Renal pelvis (tissue), 4 donors: ENCODE results near the gene ZNF500. TPM values are rescaled to one million over a fixed set of nuclear protein-coding genes. Genes with fewer than 3 reads are reported as not detected.
"Not testable (repeated sequence)": the region's sequence is repeated elsewhere in the genome, so short reads cannot be mapped to it uniquely, and the experiment has no call there.

Experiments
- DNase-seq: peaks from one replicate; pipeline ENCODE4 v3.0.0-alpha.2; 2013
- polyA plus RNA-seq, 3 donors: library from polyadenylated mRNA; unstranded; fragments of 120-200 nt; gene quantifications; one replicate each; pipeline ENCODE4 v1.2.1, GENCODE V29; 2013; ENCODE audit not compliant: insufficient read length in 3 of 3

The ZNF500 gene
- polyA plus RNA-seq, 3 donors, result 17.2 to 24.1 (median 18.2) TPM

DNA sequence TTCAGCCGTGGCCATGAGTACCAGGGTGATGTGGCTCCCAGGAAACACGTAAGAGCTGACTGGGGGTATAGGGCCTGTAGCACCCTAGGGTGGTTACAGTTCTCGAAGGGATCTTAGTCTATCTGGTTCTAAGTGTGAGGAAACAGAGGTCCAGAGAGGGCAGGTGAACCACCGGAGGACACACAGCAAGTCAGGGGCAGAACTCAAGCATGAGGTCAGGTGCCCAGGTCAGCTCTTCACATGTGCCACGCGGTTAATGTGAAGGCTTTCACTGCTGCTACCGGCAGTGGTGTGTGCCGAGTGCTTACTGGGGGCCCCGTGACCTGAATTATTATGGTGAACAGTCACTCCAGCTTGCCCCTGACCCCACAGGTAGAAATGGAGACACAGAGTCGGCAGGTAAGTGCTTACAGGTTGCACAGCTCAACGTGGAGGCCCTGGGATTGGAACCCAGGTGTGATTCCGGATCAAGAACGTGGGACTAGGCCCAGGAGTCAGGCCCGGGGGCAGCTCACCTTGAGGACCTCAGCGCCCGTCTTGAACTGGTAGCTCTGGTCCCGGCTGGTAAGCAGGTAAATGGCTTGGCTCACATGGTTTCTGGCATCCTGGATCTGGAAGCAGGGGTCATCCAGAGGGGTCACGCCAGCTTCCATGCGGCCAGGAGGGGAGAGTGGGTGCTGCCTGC lies 32.4 kb upstream of the ZNF500 start:
- no peak for DNase-seq

DNA sequence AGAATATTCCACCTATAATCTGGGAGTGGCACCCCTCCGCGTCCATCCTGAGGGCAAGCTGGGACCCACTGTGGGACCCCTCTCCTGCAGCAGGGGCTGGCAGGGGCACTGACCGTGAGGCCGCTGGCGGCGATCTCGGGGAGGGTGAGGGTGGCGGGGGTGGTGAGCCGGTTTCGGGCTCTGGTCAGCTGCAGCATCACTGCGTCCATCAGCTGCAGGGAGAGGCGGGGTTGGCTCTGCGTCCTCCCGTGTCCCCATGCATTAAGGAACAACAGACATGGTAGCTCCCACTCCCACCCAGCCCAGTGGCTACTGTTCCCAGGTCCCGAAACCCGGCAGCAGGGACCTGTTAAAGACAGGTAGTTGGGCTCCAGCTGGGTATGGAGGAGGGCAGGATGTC lies 31.5 kb upstream of the ZNF500 start:
- no peak for DNase-seq

DNA sequence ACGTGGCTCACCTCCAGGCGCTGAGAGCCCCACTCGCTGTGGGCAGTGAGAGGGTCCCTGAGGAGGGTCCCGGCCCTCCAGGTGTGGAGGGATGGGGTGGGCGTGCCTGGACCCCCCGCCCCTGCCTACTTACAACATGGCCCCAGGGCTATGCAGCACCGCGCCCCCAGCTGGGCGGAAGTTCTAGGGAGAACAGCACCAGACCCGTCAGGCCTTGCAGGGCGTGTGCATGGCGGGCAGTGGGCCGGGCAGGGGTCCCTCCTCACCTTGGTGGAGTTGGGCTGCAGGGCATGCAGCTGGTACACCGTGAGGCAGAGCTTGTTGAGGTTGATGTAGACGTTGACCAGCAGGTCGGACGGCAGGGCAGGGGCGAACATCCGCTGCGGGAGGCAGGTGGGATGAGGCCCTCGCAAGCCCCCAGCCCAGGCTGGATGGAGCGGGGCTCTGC lies 30.9 kb upstream of the ZNF500 start:
- DNase-seq, result no peak

DNA sequence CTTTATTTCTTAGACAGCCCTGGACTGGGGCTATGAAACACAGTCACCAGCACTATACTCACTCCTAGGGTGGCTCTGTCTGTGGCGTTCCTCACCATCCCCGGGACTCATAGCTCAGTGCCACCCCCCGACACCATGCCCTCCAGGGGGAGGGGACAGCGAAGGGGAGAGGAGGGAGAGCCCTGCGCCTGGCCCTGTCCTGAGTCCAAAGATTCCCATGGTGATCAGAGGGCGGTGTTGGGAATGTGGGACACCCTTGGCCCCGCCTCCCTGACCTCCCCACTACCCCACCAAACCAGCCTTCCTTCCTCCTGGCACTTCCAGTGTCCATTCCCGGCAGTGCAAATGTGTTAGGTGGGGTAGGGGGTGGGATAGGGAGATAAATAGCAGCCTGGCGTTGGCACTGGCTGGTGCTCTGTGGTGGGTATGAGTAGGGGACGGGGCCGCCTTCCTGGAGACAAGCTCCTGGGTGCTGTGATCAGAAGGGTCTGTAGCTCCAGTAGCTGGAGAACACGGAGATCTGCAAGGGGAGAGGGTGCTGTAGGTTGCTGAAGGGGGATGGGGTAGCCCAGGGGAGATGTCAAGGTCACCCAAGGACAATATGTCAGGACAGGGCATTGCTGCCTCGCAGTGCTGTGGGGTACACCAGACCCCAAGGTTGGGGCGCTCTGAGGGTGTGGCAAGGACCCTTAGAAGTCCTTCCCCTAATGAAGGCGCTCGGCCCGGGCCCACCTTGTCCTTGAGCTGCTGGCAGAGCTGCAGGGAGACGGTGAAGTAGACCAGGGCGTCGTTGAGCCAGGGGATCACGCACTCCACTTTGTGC lies 30.2 kb upstream of the ZNF500 start:
- DNase-seq, result no peak

DNA sequence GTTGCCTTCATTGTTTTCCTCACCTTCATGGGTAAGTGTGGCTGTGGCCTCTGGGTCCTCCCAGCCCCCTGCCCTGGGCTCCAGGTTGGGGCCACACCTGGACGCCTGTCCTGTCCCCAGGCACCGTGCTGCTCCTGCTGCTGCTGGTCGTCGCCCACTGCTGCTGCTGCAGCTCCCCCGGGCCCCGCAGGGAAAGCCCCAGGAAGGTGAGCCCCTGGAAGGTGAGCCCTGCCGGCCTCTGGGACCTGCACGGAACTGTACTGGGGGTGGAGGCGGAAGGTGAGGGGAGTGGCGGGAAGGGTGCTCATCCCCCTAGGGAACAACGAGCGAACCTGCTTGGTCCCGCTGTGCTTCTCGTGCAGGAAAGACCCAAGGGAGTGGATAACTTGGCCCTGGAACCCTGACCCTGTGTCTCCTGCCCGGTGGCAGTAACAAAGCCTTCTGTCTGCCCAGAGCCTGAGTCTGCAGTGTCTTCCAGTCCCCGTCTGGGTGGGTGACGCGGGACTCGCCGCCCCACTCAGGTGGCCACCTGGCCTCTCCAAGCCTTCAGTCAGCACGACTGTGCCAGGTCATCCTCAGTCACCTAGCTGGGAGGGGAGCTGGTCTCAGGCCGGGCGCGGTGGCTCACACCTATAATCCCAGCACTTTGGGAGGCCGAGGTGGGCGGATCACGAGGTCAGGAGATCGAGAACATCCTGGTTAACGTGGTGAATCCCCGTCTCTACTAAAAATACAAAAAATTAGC lies 29.0 kb upstream of the ZNF500 start:
- no peak for DNase-seq

DNA sequence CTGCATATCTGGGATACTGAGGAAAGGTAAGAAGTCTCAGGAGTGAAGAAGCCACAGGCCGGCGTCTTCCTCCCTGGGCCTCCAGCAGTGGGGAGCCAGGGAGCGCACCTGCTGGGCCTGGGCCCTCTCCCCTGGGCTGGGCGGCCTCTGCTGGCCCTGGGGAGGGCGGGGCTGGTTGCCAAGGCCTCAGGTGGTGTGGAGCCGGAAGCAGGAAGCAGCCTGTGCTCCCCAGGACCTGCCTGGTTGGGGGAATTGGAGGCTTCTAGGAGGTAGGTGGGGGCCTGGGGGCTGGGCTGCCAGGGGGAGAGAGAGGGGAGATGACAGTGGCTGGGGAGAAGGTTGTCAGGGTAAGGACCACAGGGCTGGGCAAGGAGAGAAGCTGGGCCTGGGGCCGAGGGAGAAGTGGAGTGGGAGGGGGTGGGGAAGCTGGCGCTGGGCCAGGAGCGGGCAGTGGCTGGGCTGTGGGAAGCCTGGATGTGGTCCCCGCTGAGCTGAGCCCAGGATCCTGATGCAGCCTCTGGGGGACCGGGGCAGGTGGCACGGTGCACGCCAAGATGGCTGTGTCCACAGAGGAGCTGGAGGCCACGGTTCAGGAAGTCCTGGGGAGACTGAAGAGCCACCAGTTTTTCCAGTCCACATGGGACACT lies 28.3 kb upstream of the ZNF500 start, which contains the start of gene SMIM22:
Gene SMIM22 (plus strand): TSS at position 189 of the 647 bp plus-strand sequence. CDS start 366 bp downstream, at position 555.
- DNase-seq, result no peak

DNA sequence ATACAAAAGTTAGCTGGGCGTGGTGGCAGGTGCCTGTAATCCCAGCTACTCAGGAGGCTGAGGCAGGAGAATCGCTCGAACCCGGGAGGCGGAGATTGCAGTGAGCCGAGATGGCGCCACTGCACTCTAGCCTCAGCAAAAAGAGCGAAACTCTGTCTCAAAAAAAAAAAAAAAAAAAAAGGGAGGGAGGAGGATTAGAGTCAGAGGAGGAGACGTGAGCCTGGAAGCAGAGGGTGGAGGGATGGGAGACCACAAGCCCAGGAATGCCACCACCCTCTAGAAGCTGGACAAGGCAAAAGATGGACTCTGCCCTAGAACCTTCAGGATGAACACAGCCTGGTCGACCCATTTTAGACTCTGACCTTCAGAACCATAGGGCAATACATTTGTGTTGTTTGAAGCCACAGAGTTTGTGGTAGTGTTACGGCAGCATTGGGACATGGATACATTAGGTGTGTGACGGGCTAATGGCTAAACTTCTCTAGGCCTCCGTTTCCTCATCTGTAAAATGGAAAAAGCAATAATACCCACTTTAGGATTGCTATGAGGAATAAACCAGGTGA lies 26.1 kb upstream of the ZNF500 start:
- no peak for DNase-seq

DNA sequence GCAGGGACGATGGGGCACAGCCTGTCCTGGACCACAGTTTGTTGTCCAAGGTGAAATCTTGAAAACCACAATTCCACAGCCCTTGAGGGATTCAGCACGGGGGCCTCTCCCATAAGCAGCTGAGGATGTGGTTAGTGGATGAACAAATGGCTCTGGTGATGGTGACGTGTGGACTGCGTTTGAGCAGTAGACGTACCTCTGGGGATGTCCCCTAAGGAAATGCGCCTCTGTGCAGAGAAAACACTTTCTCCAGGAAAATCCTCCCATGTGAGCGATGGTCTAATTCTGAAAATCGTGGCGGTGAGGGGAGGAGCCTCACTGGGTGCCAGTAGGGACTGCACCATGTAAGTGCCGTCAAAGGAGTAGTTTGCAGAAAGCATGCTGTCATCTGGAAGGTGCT lies 23.9 kb upstream of the ZNF500 start:
- DNase-seq, result no peak

DNA sequence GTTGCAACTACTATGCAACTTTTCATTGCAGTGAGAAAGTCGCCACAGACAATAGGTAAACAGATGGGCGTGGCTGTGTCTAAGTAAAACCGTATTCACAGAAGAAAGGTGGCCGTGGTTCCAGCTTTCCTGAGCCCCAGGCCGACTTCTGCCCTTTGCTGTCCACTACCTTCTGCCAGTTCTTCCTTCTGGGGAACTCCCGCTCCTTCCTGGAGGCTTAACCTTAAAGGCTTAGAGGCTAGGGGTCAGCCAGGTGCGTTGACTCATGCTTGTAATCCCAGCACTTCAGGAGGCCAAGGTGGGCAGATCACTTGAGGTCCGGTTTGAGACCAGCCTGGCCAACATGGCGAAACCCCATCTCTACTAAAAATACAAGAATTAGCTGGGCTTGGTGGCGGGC lies 23.3 kb upstream of the ZNF500 start:
- no peak for DNase-seq

DNA sequence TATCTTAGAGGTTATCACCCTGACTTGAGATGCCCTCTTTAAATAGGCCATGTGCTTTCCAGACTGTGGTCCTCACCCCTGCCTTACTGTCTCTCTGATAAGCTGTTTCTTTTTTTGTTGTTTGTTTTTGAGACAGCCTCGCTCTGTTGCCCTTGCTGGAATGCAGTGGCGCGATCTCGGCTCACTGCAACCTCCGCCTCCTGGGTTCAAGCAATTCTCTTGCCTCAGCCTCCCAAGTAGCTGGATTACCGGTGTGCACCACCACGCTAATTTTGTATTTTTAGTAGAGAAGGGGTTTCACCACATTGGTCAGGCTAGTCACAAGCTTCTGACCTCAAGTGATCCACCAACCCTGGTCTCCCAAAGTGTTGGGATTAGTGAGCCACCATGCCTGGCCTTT lies 21.9 kb upstream of the ZNF500 start:
- no peak for DNase-seq

DNA sequence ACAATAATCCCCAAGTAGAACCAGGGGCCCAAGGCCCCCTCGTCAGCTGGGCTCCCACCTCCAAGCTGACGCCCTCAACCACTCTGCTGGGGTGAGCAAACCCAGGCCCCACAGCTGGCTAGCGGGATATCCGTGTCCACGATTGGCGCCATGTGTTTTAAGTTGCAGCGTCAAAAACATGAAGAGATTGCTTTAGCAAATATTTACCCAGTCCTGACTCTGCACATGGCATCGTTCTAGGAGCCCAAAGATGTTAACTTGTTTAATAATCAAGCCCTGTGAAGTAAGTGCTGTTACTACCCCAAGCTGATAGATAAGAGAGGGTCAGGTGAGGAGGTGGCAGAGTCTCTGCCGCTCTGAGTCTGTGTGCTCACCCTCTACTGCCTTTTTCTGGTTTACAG lies 21.5 kb upstream of the ZNF500 start:
- no peak for DNase-seq

DNA sequence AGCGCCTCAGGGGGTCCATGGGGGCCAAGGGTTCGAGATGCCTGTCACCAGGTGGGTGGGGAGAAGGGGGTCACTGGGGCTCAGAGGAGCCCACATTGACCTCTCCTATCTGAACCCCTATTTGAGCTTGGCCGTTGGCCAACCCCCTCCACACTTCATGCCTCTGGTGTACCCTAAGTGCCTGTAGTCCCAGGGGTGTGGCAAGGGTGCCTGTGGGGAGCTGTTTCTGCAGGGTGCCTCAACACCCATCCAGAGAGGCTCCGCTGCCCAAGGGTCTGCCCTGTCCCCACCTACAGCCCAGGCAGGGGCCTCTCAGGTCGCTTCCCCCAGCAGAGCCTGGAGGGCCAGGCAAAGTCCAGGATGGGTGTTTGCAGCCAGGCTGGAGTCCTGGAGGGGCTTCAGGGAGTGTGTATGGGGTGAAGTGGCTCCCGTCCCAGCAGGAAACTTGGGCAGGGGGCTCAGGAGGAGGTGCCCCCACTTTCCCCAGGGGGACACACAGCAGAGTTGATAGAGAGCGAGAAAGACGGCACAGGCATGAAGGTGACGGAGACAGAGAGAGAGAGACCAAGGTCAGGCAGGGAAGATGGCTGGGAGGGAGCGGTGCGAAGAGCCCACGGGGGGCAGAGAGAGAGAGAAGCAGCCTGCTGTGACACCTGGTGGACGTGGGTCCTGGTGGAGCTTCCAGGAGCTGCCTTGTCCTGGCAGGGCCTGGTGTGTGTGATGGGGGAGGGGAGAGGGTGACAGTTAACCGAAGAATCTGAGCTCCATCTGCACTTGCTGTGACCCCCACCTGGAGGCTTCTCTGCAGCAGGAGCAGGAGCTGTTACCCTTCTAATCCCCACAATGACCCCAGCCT lies 20.9 kb upstream of the ZNF500 start, which contains the start of gene SEPTIN12:
Gene SEPTIN12 (minus strand): TSS at position 719 of the 856 bp plus-strand sequence. CDS start 700 bp downstream, at position 19.
- no peak for DNase-seq

DNA sequence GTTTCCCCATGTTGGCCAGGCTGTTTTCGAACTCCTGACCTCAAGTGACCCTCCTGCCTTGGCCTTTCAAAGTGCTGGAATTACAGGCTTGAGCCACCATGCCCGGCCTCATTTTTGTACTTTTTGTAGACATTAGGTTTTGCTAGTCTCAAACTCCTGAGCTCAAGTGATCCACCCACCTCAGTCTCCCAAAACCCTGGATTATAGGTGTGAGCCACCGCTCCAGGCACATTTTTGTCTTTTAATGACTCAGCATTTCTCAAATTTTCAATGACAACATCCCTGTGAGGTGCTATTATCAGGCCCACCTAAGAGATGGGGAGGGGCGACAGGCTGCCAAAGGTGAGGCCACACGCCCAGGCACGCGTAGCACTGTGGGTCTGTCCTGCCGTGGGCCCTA lies 20.1 kb upstream of the ZNF500 start:
- no peak for DNase-seq

DNA sequence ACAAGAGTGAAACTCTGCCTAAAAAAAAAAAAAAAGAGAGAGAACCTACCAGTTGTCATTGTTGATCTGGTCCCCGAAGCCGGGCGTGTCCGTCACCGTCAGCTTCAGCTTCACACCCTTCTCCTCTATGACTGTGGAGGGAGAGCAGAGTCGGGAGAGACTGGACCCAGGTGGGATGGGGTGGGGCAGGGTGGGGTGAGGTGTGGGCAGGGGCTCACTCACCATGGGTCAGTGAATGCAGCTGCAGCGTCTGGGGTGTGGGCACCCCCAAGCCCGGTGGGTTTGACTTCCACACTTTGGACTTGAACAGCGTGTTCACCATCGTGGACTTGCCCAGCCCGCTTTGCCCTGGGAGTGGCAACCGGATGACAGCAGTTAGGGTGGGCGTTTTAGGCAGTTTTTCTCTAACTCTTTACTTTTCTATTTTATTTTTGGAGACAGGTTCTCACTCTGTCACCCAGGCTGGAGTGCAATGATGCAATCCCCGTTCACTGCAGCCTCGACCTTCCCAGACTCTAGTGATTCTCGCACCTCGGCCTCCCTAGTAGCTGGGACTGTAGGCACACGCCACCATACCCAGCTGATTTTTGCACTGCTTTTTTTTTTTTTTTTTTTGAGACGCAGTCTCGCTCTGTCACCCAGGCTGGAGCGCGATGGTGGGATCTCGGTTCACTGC lies 18.9 kb upstream of the ZNF500 start:
- DNase-seq, result no peak

DNA sequence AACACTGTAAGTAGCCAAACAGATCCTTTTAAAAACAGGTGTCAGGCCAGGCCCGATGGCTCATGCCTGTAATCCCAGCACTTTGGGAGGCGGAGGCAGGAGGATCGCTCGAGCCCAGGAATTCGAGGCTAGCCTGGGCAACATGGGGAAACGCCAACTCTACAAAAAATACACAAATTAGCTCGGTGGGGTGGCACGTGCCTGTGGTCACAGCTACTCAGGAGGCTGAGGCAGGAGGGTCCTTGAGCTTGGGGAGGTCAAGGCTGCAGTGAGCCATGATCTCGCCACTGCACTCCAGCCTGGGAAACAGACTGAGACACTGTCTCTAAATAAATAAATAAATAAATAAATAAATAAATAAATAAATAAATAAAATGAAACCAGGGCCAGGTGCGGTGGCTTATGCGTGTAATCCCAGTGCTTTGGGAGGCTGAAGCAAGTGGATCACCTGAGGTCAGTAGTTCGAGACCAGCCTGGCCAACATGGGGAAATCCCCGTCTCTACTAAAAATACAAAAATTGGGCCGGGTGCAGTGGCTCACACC lies 17.6 kb upstream of the ZNF500 start:
- DNase-seq, result not testable (repeated sequence)

DNA sequence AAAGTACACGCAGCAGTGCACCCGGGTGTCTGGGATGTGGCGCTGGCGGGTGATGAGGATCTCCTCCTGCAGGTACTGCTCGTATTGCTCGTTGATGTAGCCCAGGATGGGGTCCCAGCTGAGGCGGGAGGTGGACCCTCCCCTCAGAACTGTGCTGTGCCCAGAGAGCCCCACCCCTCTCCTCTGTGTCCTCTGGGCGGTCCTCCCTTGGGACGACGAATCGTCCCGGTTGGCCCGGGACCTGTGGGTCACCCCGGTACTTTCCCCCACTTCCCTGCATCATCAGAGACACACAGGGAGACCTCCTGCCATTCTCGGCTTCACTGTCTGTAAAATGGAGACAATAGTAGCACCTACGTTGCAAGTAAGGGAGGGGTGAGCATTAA lies 17.0 kb upstream of the ZNF500 start:
- no peak for DNase-seq

DNA sequence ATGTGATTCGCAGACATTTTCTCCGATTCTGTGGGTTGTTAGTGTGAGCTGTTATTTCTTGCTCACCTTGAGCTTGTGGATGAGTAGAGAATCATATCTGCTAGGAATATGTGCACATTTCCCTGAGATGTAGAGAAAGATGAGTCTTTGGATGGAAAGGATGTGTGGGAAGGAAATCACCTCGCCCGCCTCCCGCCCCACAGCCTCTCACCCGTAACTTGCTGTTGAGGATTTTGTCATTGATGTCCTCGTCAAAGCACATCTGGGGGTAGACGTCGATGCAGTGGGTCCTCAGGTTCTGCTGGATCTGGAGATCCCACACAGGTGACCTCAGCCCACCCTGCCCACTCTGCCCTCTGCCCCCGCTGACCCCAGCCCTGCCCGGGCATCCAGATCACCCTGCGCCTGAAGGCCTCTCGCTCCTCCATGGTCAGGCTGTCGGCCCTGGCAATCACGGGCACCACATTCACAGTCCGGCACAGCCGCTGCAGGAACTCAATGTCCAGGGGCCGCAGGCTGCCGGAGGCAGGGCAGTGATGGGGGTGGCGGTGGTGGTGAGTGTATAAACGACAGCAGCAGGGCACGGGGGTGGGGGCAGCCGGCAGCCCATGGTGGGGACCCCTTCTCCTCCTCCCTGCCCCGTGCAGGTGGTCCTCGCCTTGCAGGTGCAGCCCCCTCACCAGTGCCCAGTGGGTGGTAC lies 16.4 kb upstream of the ZNF500 start:
- no peak for DNase-seq

DNA sequence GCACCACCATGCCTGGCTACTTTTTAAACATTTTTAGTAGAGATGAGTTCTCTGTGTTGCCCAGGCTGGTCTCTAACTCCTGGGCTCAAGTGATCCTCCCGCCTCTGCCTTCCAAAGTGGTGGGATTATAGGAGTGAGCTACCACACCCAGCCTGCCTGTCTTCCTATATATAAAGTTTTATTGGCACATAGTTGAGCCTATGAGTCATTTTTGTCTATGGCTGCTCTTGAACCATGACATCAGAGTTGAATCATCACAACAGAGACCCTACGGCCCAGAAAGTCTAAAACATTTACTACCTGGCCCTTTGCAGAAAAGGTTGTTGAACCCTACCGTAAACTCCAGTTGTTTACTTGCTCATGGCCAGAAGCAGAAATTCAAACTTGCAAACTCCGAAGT lies 13.3 kb upstream of the ZNF500 start:
- DNase-seq, result no peak

DNA sequence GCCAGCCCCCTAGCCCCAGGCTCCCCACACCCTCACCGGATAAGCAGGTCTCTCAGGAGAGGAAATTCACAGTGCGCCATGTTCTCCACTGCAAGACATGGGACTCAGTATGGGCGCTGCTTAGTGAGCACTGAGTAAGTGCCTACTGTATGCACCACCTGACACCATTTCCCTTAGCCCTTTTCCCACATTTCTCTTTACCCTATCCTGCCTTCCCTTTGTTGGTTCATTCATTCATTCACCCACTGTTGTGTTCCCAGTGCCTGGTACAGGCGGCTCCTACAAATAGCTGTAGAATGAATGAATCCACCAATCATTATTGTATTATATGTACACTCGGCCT lies 11.1 kb upstream of the ZNF500 start:
- DNase-seq, result no peak
